Measurements from ENCODE around the gene DACH1. TPM values are rescaled to one million over a fixed set of nuclear protein-coding genes. Genes with fewer than 3 reads are reported as not detected.

Gene DACH1
- total and polyA plus RNA-seq, 12 donors = 1.2 to 5.2 (median 2.6) TPM

DNA sequence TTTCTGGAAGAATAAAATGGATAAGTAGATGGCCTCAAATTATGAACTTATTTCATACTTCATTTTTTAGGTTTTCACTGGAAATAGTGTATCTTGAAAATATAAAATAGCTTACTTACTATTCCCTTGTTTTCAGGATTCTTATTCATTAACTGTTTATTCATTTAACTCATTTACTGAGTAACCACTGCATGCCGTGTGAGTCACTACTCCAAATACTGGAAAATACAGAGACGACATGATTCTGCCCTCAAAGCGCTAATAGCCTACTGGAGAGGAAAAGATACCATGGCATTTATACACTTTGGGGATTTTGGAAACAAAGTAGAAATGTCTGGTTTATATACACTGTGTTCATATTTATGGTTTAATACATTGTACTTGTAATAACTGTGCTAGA is 270.9 kb downstream of the DACH1 start:
- Histone ChIP-seq H3K4me1 (peaks cover 0 to 3% (median 0%) of the 10 kb centered on the region in 9 donors), H3K27ac (no peak overlapping the region), H3K4me3 (no peak overlapping the region), H3K9me3 (no peaks in the 10 kb centered on the region), H3K27me3 (no peaks in the 10 kb centered on the region), H3K36me3 (no peaks in the 10 kb centered on the region)
- intact Hi-C loops (cut with DNase I) = no loop called here
- TF ChIP-seq CTCF (IDR thresholded peaks at IDR 0.05) = no peak
- WGBS, 2 donors = 97 to 99% methylated on average over 3 of the region's 3 CpGs
- ATAC-seq = no peak
- DNase-seq = no peak

DNA sequence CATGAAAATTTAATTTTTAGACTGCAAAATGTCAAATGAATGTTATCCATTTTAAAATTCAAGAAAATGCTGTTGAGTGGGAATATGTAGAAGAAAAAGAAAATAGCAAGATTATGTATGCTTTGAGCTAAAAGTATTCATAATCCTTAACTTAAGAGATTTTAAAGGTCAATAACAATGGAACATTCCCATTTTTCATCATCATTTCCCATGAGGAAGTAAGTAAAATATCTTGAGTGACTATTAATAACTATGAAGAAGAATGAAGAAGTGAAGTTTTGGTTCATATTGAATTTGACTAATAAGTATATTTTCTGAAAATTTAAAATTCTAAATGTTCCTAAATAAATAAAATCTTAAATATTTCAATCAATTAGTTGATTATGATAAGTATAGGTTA is 273.4 kb downstream of the DACH1 start:
- Histone ChIP-seq H3K9me3 (no peaks in the 10 kb centered on the region), H3K4me3 (no peak overlapping the region), H3K36me3 (no peaks in the 10 kb centered on the region), H3K27ac (no peak overlapping the region), H3K27me3 (no peaks in the 10 kb centered on the region), H3K4me1 (peaks cover 0 to 3% (median 0%) of the 10 kb centered on the region in 9 donors)
- no peak for TF ChIP-seq CTCF (IDR thresholded peaks at IDR 0.05)
- DNase-seq (no peak), ATAC-seq (no peak)
- intact Hi-C loops (cut with DNase I) = no loop called here

DNA sequence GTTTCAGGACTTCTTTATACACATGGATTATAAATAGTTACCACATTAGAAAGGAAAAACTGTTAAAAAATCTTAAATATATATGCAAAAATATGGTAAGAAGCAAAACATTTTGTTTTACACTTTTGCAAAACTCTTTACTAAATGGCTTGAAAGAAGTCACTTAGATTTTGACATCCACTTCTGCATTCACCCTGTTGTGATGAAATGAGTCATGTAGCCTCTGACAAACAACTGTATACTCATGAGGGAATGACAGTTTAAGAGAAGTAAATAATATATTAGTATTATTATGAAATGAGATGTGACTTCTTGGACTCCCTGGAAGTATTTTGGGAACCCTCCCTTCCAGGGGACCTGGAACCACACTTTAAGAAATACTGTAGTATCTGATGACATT is 275.6 kb downstream of the DACH1 start:
- intact Hi-C loops (cut with DNase I) = no loop called here

GRCh38 chr13:71590654-71591148 is 276.3 kb downstream of the DACH1 start:
- TF ChIP-seq CTCF (IDR thresholded peaks at IDR 0.05) = no peak
- intact Hi-C loops (cut with DNase I) = no loop called here
- H3K4me1 ChIP-seq = peaks cover 0 to 3% (median 0%) of the 10 kb centered on the region in 9 donors
- no peaks in the 10 kb centered on the region for H3K36me3 ChIP-seq
- DNase-seq (no peak), ATAC-seq (no peak)
- H3K27me3 ChIP-seq = no peaks in the 10 kb centered on the region
- WGBS, 2 donors = 99 to 100% methylated on average over 3 of the region's 3 CpGs
- H3K27ac ChIP-seq = no peak overlapping the region
- H3K4me3 ChIP-seq = no peak overlapping the region
- no peaks in the 10 kb centered on the region for H3K9me3 ChIP-seq

More for the DNA sequence above, 275.6 kb downstream of the DACH1 start:
- no peak overlapping the region for H3K4me3 ChIP-seq
- TF ChIP-seq CTCF (IDR thresholded peaks at IDR 0.05) = no peak
- no peaks in the 10 kb centered on the region for H3K27me3 ChIP-seq
- peaks cover 0 to 3% (median 0%) of the 10 kb centered on the region in 9 donors for H3K4me1 ChIP-seq
- H3K27ac ChIP-seq = no peak overlapping the region
- H3K9me3 ChIP-seq = no peaks in the 10 kb centered on the region
- ATAC-seq (no peak), DNase-seq (no peak)
- no peaks in the 10 kb centered on the region for H3K36me3 ChIP-seq

All from heart right ventricle (tissue), 16 donors.